Measurements from ENCODE around the gene TMEM45B. TPM values are rescaled to one million over a fixed set of nuclear protein-coding genes. Genes with fewer than 3 reads are reported as not detected.
A peak's percentile ranks its signal among the peaks of the same experiment; 100 is the strongest.
"Not testable (repeated sequence)": the region's sequence is repeated elsewhere in the genome, so short reads cannot be mapped to it uniquely, and the experiment has no call there.

TMEM45B gene
- total RNA-seq, 1 donor from 2014 or later: not detected

DNA sequence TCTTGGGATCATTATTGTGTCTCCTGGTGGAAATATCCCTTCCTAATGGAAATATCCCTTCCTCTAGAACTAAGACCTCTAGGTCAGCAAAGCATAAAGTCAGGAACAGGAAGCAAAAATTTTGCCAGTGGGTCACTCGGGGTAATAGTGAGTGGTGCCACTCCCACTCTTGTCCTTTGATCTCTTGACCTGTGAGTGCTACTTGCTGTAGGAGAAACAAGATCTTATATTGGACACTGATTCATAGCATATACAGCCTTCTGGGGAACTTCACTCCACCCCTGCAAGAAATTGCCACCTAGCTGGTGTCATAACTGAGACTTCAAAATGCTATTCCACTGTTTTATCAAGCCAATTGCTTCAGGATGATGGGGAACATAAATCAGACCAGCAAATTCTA, 44.7 kb upstream of the TMEM45B start:
- no peak overlapping the region for H3K27ac ChIP-seq (replicated peaks)
- H3K4me1 ChIP-seq: no peaks in the 10 kb centered on the region
- no peak for DNase-seq
- peaks cover 22% of the 10 kb centered on the region for H3K9me3 ChIP-seq (replicated peaks)
- H3K27me3 ChIP-seq (ENCODE audit: low read depth): peaks cover 3% of the 10 kb centered on the region
- intact Hi-C loops (cut with micrococcal nuclease): no loop called here
- no peak overlapping the region for H3K4me3 ChIP-seq
- TF ChIP-seq, protein P1, sequence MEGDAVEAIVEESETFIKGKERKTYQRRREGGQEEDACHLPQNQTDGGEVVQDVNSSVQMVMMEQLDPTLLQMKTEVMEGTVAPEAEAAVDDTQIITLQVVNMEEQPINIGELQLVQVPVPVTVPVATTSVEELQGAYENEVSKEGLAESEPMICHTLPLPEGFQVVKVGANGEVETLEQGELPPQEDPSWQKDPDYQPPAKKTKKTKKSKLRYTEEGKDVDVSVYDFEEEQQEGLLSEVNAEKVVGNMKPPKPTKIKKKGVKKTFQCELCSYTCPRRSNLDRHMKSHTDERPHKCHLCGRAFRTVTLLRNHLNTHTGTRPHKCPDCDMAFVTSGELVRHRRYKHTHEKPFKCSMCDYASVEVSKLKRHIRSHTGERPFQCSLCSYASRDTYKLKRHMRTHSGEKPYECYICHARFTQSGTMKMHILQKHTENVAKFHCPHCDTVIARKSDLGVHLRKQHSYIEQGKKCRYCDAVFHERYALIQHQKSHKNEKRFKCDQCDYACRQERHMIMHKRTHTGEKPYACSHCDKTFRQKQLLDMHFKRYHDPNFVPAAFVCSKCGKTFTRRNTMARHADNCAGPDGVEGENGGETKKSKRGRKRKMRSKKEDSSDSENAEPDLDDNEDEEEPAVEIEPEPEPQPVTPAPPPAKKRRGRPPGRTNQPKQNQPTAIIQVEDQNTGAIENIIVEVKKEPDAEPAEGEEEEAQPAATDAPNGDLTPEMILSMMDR (IDR thresholded peaks at IDR 0.05; ENCODE audit: borderline replicate concordance): no peak
- no peaks in the 10 kb centered on the region for H3K36me3 ChIP-seq

DNA sequence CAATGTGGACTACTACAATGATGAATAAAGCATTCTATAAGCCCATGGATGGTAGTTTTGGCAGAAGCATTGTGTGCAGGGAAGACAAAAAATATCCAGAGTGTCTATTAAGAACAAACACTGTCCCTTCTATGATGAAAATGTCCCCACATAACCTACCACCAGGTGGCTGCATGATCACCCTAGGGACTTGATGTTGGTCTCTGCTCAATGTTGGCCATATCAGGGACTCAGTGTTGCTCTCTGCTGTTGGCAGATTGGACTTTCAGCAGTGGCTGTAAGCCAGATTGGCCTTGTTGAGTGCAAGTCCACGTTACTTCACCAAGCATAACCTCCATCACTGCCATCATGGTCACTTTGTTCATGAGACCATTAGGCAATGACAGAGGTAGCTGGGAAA, 44.2 kb upstream of the TMEM45B start:
- H3K36me3 ChIP-seq; H3K27ac ChIP-seq (replicated peaks); H3K27me3 ChIP-seq (ENCODE audit: low read depth); intact Hi-C loops (cut with micrococcal nuclease); H3K4me3 ChIP-seq; H3K4me1 ChIP-seq; DNase-seq: not testable (repeated sequence)
- H3K9me3 ChIP-seq (replicated peaks): peaks cover 22% of the 10 kb centered on the region

DNA sequence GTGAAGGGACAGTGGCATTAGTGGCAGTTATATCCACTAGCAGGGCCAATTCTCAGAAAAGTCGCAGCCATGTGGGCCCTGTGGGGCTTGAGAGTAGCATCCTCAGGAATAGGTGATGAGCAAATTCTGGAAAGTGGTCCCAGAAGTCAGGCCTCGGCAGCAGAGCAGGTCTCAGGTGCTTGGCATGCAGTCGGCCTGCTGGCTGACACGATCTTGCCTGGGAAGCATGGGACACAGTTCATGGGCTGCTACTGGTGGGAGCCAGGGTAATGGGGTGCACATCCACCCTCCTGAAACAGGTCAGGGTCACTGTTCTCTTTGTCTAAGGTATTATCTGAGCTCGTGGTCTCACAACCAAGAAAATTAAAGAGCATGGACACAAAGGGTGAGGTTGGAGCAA, 36.8 kb upstream of the TMEM45B start:
- H3K36me3 ChIP-seq: no peaks in the 10 kb centered on the region
- H3K4me3 ChIP-seq: no peak overlapping the region
- H3K27me3 ChIP-seq (ENCODE audit: low read depth): no peaks in the 10 kb centered on the region
- no peak overlapping the region for H3K27ac ChIP-seq (replicated peaks)
- no peaks in the 10 kb centered on the region for H3K4me1 ChIP-seq
- H3K9me3 ChIP-seq (replicated peaks): no peaks in the 10 kb centered on the region
- DNase-seq: no peak
- TF ChIP-seq, protein P1 (IDR thresholded peaks at IDR 0.05; ENCODE audit: borderline replicate concordance): no peak
- intact Hi-C loops (cut with micrococcal nuclease): no loop called here

DNA sequence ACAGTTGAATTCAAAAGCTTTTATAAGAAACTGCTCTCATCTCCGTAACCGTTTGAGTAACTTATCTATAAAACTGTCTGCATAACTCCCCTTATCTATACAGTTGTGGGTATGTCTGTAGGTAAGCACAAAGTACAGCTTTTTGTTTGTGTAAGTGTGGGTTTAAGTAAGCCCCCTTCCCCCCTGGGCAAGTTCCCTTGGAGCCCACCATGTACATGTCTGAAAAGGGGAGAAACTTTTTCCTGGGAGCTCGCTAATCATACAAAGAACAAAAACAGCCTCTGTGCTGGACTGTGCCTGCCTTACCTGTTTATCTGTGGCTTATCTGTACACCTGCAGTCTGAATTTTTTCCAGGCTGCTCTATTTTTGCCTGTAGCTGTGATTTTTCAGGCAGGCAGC, 36.3 kb upstream of the TMEM45B start:
- Histone ChIP-seq H3K27ac (replicated peaks) (no peak overlapping the region), H3K4me1 (no peaks in the 10 kb centered on the region), H3K9me3 (replicated peaks) (no peaks in the 10 kb centered on the region), H3K27me3 (ENCODE audit: low read depth) (no peaks in the 10 kb centered on the region), H3K36me3 (no peaks in the 10 kb centered on the region), H3K4me3 (no peak overlapping the region)
- intact Hi-C loops (cut with micrococcal nuclease): no loop called here
- DNase-seq: no peak
- TF ChIP-seq, protein P1 (IDR thresholded peaks at IDR 0.05; ENCODE audit: borderline replicate concordance): no peak

DNA sequence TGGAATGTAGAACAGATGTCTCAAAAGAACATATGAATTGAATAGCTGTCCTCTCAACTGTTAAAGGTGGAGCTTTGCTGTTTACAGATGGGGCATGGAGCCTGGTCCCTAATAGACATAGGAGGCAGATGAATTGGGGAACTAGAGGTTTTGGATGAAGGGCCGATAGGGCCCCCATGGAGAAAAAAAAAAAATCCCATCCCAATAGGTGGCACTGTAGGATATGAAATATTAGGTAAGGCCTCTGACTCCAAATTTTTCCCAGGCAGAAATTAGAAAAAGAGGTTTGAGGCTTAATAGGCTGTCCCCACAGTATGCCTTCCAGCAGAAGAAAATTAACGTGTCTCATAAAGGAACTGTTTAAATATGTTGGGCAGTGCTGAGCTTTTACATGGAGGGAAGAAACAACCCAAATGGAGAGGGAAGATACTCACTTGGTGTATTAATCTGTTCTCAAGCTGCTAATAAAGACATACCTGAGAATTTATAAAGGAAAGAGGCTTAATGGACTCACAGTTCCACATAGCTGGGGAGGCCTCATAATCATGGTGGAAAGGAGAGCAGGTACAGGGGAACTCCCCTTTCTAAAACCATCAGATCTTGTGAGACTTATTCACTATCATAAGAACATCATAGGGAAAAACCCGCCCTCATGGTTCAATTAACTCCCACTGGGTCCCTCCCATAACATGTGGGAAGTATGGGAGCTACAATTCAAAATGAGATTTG, 30.1 kb upstream of the TMEM45B start:
- Histone ChIP-seq H3K4me1 (no peaks in the 10 kb centered on the region), H3K4me3 (no peak overlapping the region), H3K9me3 (replicated peaks) (no peaks in the 10 kb centered on the region), H3K27ac (replicated peaks) (no peak overlapping the region), H3K27me3 (ENCODE audit: low read depth) (no peaks in the 10 kb centered on the region), H3K36me3 (no peaks in the 10 kb centered on the region)
- TF ChIP-seq, protein P1 (IDR thresholded peaks at IDR 0.05; ENCODE audit: borderline replicate concordance): peak; percentile 36
- DNase-seq: no peak
- intact Hi-C loops (cut with micrococcal nuclease): no loop called here

DNA sequence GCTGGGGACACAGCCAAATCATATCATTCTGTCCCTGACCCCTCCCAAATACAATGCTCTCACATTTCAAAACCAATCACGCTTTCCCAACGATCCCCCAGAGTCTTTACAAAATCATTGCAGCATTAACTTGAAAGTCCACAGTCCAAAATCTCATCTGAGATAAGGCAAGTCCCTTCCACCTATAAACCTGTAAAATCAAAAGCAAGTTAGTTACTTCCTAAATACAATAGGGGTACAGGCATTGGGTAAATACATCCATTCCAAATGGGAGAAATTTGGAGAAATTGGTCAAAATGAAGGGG, 29.6 kb upstream of the TMEM45B start:
- H3K4me1 ChIP-seq; H3K36me3 ChIP-seq; H3K27ac ChIP-seq (replicated peaks); DNase-seq; H3K9me3 ChIP-seq (replicated peaks); H3K27me3 ChIP-seq (ENCODE audit: low read depth); H3K4me3 ChIP-seq; intact Hi-C loops (cut with micrococcal nuclease): not testable (repeated sequence)
